ENCODE data around the gene GYS2.
"Not testable (repeated sequence)": the region's sequence is repeated elsewhere in the genome, so short reads cannot be mapped to it uniquely, and the experiment has no call there.

The GYS2 gene

GRCh38 chr12:21604245-21605101 lies at the start of gene GYS2:
GYS2 (minus strand) TSS chr12:21604847; CDS start chr12:21604592, 255 bp downstream.
- no peak for DNase-seq (ENCODE audit: low spot score)
- TF ChIP-seq CTCF (IDR thresholded peaks at IDR 0.05; ENCODE audit: borderline replicate concordance, control extremely low read depth, extremely low read depth, insufficient read depth, missing control alignments): no peak
- in situ Hi-C loops (cut with MboI; ENCODE audit: low sequenced_read_pairs, unreplicated experiment): no loop called here

- DNase-seq (ENCODE audit: low spot score): no peak
- in situ Hi-C loops (cut with MboI; ENCODE audit: low sequenced_read_pairs, unreplicated experiment): no loop called here
- TF ChIP-seq CTCF (IDR thresholded peaks at IDR 0.05; ENCODE audit: borderline replicate concordance, control extremely low read depth, extremely low read depth, insufficient read depth, missing control alignments): no peak
These were observed 47.2 kb upstream of the GYS2 start for GRCh38 chr12:21651821-21652220.

- no peak for DNase-seq (ENCODE audit: low spot score)
- in situ Hi-C loops (cut with MboI; ENCODE audit: low sequenced_read_pairs, unreplicated experiment): no loop called here
- no peak for TF ChIP-seq CTCF (IDR thresholded peaks at IDR 0.05; ENCODE audit: borderline replicate concordance, control extremely low read depth, extremely low read depth, insufficient read depth, missing control alignments)
These were observed 46.4 kb upstream of the GYS2 start for GRCh38 chr12:21650997-21651396.

- no peak for DNase-seq (ENCODE audit: low spot score)
- no peak for TF ChIP-seq CTCF (IDR thresholded peaks at IDR 0.05; ENCODE audit: borderline replicate concordance, control extremely low read depth, extremely low read depth, insufficient read depth, missing control alignments)
- in situ Hi-C loops (cut with MboI; ENCODE audit: low sequenced_read_pairs, unreplicated experiment): no loop called here
These were observed 44.4 kb upstream of the GYS2 start for GRCh38 chr12:21649034-21649433.

GRCh38 chr12:21648378-21648777 lies 43.7 kb upstream of the GYS2 start:
- TF ChIP-seq CTCF (IDR thresholded peaks at IDR 0.05; ENCODE audit: borderline replicate concordance, control extremely low read depth, extremely low read depth, insufficient read depth, missing control alignments): no peak
- DNase-seq (ENCODE audit: low spot score): no peak
- in situ Hi-C loops (cut with MboI; ENCODE audit: low sequenced_read_pairs, unreplicated experiment): no loop called here

- DNase-seq (ENCODE audit: low spot score): no peak
- no peak for TF ChIP-seq CTCF (IDR thresholded peaks at IDR 0.05; ENCODE audit: borderline replicate concordance, control extremely low read depth, extremely low read depth, insufficient read depth, missing control alignments)
- in situ Hi-C loops (cut with MboI; ENCODE audit: low sequenced_read_pairs, unreplicated experiment): no loop called here
These were observed 42.5 kb upstream of the GYS2 start for GRCh38 chr12:21647179-21647578.

GRCh38 chr12:21645041-21645500 lies 40.4 kb upstream of the GYS2 start:
- in situ Hi-C loops (cut with MboI; ENCODE audit: low sequenced_read_pairs, unreplicated experiment); DNase-seq (ENCODE audit: low spot score): not testable (repeated sequence)

Measured in GM13976 (cell line).